Measurements from ENCODE around the gene GTF3C1.

- TF ChIP-seq POLR2AphosphoS5 (IDR thresholded peaks at IDR 0.05; ENCODE audit: low read depth, low read length) (no peak), SIN3A (IDR thresholded peaks at IDR 0.05; ENCODE audit: borderline replicate concordance, insufficient read depth, low read length) (no peak), TAF1 (IDR thresholded peaks at IDR 0.05; ENCODE audit: borderline replicate concordance, insufficient read depth, low read length) (no peak), REST (IDR thresholded peaks at IDR 0.05; ENCODE audit: insufficient read depth in 1 of 2, low read depth in 2 of 2, low read length in 2 of 2) (no peak)
Measured at GRCh38 chr16:27595993-27596392, 46.3 kb upstream of the GTF3C1 start.

All from PFSK-1 (cell line).